ENCODE measurements around the gene SCN9A. TPM values are rescaled to one million over a fixed set of nuclear protein-coding genes. Genes with fewer than 3 reads are reported as not detected.

Gene SCN9A
- total RNA-seq, 3 donors from 2014 or later = 9.0 to 24.3 (median 23.3) TPM

- TF ChIP-seq CTCF (IDR thresholded peaks at IDR 0.05) = no peak
- no peak for ATAC-seq
- H3K4me1 ChIP-seq (ENCODE audit: low read depth) = no peaks in the 10 kb centered on the region
- no peak overlapping the region for H3K4me3 ChIP-seq
- H3K9me3 ChIP-seq = no peaks in the 10 kb centered on the region
- H3K36me3 ChIP-seq (ENCODE audit: low read depth) = no peaks in the 10 kb centered on the region
- no peak for DNase-seq
- intact Hi-C loops (cut with DNase I, micrococcal nuclease) = no loop called here
These were observed 29.3 kb upstream of the SCN9A start for GRCh38 chr2:166404831-166405568.

GRCh38 chr2:166394245-166394644, 18.5 kb upstream of the SCN9A start:
- intact Hi-C loops (cut with DNase I, micrococcal nuclease) = no loop called here
- Histone ChIP-seq H3K9me3 (no peaks in the 10 kb centered on the region), H3K4me1 (ENCODE audit: low read depth) (no peaks in the 10 kb centered on the region), H3K4me3 (no peak overlapping the region), H3K36me3 (ENCODE audit: low read depth) (peaks cover 3% of the 10 kb centered on the region)
- DNase-seq (no peak), ATAC-seq (no peak)
- no peak for TF ChIP-seq CTCF (IDR thresholded peaks at IDR 0.05)

GRCh38 chr2:166393008-166393407, 17.3 kb upstream of the SCN9A start:
- ATAC-seq = no peak
- Histone ChIP-seq H3K9me3 (no peaks in the 10 kb centered on the region), H3K4me1 (ENCODE audit: low read depth) (no peaks in the 10 kb centered on the region), H3K36me3 (ENCODE audit: low read depth) (peaks cover 3% of the 10 kb centered on the region), H3K4me3 (no peak overlapping the region)
- DNase-seq = no peak
- intact Hi-C loops (cut with DNase I, micrococcal nuclease) = no loop called here
- no peak for TF ChIP-seq CTCF (IDR thresholded peaks at IDR 0.05)

- no peaks in the 10 kb centered on the region for H3K4me1 ChIP-seq (ENCODE audit: low read depth)
- H3K4me3 ChIP-seq = no peak overlapping the region
- peaks cover 3% of the 10 kb centered on the region for H3K36me3 ChIP-seq (ENCODE audit: low read depth)
- intact Hi-C loops (cut with DNase I, micrococcal nuclease) = no loop called here
- DNase-seq (no peak), ATAC-seq (no peak)
- no peak for TF ChIP-seq CTCF (IDR thresholded peaks at IDR 0.05)
- H3K9me3 ChIP-seq = no peaks in the 10 kb centered on the region
These were observed 12.8 kb upstream of the SCN9A start for GRCh38 chr2:166388481-166389070.

- TF ChIP-seq CTCF (IDR thresholded peaks at IDR 0.05) = no peak
- no peak for ATAC-seq
- intact Hi-C loops (cut with DNase I, micrococcal nuclease) = no loop called here
- no peak for DNase-seq
- H3K4me3 ChIP-seq = no peak overlapping the region
- no peaks in the 10 kb centered on the region for H3K9me3 ChIP-seq
- H3K36me3 ChIP-seq (ENCODE audit: low read depth) = no peaks in the 10 kb centered on the region
- H3K4me1 ChIP-seq (ENCODE audit: low read depth) = no peaks in the 10 kb centered on the region
These were observed 9.6 kb upstream of the SCN9A start for GRCh38 chr2:166385313-166385712.

All from mucosa of descending colon (tissue), 3 donors.